ENCODE data around the gene DNAJC7.
"Not testable (repeated sequence)": the region's sequence is repeated elsewhere in the genome, so short reads cannot be mapped to it uniquely, and the experiment has no call there.

The DNAJC7 gene

DNA sequence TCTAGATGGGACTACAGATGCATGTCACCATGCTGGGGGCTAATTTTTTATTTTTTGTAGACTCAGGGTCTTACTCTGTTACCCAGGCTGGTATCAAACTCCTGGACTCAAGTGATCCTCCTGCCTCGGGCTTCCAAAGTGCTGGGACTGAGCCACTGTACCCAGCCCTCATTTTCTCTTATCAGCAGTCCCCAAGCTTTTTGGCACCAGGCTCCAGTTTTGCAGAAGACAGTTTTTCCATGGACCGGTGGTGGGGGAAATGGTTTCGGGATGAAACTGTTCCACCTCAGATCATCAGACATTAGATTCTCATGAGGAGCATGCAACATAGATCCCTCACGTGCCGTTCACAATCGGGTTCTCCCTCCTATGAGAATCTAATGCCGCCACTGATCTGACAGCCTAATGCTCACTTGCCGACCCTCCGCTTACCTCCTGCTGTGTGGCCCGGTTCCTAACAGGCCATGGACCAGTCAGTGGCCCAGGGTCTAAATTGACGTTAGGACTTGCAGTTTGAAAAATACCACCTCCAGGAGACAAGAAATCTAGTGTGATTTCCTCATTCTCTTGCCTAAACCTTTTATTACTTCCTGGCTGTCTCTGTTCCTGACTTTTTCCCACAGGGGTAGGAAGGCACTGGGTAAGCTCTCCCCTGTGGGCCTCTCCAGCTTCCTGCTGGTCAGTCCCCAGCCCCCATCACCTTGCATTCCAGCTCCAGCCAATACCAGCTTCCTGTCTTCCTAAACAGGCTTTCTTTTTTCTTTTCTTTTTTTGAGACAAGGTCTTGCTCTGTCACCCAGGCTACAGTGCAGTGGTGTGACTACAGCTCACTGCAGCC lies 60.0 kb downstream of the DNAJC7 start:
- DNase-seq (ENCODE audit: low read depth, low spot score) = no peak

DNA sequence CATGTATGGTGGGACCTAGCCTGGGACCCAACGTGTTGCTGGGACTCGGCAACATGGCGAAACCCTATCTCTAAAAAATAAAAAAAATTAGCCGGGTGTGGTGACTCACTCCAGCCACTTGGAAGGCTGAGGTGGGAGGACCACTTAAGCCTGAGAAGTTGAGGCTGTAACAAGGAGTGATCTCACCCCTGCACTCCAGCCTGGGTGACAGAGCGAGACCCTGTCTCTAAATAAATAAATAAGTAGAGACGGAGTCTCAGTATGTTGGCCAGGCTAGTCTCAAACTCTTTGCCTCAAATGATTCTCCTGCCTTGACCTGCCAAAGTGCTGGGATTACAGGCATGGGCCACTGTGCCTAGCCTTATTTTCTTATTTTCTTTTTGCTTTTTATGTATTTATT lies 60.7 kb downstream of the DNAJC7 start:
- no peak for DNase-seq (ENCODE audit: low read depth, low spot score)

DNA sequence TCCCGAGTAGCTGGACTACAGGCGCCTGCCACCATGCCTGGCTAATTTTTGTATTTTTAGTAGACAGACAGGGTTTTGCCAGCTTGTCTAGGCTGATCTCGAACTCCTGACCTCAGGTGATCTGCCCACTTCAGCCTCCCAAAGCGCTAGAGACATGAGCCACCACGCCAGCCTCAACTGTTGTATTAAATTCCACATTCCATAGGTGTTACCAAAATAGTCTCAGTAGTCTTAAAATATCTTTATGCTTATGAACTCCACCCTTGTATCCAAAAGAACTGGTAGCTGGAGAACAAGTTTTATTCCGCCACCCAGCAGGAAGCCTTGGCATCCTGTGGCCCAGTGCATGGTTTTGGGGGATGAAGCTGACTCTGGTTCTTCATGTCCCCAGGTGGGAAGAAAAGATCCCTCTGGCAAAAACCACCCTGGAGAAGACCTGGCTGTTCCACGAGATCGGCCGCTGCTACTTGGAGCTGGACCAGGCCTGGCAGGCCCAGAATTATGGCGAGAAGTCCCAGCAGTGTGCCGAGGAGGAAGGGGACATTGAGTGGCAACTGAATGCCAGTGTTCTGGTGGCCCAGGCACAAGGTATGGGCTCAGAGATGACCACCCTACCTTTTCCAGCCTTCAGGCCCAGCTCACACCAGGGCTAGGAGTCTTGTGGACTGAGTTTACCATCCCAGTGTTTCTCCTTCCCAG lies 68.3 kb downstream of the DNAJC7 start:
- DNase-seq (ENCODE audit: low read depth, low spot score) = no peak

DNA sequence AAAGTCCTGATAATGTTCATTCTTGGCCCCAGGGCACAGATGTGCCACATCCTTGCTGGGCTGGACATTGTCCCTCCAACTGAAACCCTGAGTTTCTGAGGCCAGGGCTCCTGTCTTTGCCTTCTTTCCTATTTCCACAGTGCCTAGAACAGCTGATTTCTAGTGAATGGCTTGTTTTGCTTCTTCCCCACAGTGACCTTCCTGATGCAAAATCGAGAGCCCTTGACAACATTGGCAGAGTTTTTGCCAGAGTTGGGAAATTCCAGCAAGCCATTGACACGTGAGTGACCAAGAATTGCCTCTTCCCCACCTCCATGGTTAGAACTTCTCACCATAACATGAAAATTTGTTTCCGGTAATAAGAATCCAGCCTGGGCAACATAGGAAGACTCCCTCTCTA lies 72.3 kb downstream of the DNAJC7 start:
- DNase-seq (ENCODE audit: low read depth, low spot score) = no peak

DNA sequence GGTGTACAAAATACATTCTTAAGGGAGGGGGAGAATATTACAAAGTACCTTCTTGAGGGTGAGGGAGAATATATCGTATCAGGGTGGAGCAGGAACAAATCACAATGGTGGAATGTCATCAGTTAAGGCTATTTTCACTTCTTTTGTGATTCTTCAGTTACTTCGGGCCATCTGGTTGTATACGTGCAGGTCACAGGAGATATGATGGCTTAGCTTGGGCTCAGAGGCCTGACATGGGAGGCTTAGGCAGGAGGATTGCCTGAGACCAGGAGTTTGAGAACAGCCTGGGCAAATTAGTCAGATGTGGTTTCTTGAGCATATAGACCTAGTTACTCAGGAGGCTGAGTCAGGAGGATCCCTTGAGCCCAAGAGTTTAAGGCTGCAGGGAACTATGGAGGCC lies 73.7 kb downstream of the DNAJC7 start:
- DNase-seq (ENCODE audit: low read depth, low spot score) = no peak

DNA sequence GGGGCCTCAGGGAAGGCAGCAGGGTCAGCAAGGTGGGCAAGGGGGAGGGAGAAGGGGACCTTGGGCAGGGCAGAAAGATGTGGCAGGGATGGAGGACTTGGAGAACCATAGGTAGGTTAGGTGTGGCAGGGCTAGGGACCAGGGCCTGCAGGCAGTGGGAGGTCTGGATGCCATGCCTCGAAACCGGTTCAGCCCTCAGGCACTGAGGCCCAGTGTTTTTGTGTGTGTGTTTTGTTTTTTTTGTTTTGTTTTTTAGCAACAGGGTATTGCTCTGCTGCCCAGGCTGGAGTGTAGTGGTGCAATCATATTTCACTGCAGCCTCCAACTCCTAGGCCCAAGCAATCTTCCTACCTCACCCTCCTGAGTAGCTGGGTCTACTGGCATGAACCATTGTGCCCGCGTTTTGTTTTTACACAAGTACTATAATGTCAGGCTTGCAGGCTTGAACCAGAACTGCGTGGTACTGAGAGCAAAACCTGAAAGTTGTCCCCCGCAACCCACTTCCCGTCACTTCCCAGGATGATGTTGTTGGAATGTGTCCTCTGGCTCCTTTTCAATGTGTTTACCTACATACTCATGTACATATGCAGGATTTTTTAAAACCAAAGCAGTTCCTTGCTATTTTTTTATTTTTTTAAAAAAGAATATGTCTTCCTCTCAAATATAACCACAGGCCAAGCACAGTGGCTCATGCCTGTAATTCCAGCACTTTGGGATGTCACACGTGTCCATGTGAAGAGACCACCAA lies 74.4 kb downstream of the DNAJC7 start:
- DNase-seq (ENCODE audit: low read depth, low spot score) = no peak

DNA sequence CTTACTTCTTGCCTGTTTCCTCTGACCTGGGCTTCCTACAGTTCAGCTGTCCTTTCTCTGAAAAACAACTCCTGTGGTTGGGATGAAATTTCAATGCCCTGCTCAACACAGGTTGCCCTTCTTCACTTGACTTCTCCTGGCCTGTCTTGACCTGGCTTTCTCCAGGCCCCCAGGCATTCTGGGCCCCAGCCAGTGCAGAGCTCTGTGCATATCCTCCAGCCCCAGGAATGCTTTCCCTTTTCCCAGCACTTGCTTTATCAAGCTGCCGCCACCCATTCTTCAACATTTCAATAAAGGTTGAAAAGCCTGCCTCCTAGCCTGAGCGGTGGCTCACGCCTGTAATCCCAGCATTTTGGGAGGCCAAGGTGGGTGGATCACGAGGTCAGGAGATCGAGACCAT lies 76.1 kb downstream of the DNAJC7 start:
- DNase-seq (ENCODE audit: low read depth, low spot score) = no peak

DNA sequence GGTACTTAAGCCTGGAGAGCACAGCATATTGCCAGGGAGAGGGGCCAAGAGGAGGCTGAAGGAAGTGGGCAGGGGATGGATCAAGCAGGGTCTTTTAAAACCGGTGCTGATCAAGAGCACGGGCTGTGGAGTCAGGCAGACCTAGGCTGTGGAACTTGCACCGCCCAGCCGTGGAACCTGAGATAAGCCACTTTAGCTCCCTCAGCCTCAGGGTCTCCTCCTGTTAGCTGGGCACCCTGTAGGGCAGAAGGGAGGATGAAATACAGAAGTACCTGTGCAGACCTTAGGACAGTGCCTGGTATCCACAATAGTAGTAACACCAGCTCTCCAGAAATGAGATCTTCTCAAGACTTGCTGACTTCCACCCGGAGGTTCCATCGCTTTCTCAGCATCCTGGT lies 77.5 kb downstream of the DNAJC7 start:
- no peak for DNase-seq (ENCODE audit: low read depth, low spot score)

DNA sequence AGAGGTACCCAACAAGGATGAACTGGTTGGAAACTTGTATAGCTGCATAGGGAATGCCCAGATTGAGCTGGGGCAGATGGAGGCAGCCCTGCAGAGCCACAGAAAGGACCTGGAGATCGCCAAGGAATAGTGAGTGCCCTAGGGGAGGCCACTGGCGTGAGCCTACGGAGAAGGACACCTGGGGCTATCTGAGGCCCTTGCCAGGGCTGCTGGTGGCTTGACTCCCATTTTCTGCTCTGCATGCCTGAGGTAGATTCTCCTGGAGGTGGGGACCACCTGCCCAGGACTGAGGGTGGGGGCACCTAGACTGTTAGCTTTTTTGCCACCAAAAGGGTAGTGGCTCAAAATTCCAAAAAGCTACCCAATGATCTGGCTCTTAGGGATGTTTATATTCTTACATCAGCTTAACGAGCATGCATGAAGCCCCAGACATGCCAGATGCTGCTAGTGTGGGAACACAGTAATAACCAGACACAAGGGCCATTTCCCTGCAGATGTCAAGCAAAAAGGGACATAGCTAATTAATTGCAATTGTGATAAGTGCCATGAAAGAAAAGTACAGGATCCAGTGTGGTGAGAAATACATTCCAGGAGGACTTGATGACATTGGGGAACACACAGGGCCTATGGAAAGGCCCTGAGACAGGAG lies 78.1 kb downstream of the DNAJC7 start:
- no peak for DNase-seq (ENCODE audit: low read depth, low spot score)

DNA sequence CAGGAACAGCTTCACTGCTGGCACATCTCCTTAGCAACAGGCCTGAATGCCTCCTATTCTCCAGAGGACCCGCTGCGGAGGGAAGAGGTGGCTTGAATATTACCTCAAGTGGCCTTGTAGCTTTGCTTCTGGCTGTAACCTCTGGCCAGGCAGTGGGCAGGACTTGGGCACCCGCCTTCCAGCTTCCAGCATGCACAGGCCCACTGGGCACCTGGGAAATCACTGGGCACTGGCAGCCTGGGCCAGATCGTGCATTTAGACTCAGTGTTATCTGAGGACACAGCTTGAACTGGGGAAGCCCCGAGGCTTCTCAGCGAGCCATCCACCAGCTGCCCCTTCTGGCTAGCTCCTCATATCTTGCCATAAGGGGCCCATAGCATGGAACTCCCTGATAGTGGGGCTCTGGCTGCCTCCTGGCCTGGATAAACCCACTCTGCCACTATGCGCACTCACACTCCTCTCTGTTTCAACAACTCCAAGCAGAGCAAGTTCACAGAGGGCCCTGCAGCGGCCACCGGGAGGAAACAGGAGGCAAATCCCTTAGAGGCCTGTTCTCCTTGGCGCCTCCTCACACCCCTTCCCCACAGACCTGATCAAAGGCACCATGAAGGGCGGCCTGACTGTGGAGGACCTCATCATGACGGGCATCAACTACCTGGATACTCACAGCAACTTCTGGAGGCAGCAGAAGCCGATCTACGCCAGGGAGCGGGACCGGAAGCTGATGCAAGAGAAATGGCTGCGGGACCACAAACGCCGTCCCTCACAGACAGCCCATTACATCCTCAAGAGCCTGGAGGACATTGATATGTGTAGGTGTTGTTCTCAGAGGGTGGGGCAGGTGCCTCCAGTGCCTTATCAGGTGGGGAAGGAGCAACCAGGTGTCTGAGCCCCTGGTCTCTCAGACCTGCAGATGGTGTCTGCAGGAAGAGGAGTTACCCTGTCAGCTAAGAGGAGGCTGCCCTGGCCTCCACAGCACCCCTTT lies 79.0 kb downstream of the DNAJC7 start:
- no peak for DNase-seq (ENCODE audit: low read depth, low spot score)

DNA sequence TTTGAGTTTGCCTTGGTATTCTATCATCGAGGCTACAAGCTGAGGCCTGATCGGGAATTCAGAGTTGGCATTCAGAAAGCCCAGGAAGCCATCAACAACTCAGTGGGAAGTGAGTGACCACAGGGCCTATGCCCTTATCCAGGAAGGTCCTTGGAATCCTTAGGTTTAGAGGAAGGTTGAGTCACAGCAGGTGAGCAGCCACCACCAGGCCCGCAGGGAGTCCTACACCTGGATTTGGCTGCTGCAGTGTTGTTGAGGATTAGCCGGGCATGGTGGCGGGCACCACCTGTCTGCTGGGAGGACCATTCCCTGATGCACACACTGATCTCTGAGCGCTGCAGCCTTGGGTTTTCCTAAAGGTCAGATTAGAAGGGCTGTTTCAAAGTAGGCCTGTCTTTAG lies 81.6 kb downstream of the DNAJC7 start:
- no peak for DNase-seq (ENCODE audit: low read depth, low spot score)

DNA sequence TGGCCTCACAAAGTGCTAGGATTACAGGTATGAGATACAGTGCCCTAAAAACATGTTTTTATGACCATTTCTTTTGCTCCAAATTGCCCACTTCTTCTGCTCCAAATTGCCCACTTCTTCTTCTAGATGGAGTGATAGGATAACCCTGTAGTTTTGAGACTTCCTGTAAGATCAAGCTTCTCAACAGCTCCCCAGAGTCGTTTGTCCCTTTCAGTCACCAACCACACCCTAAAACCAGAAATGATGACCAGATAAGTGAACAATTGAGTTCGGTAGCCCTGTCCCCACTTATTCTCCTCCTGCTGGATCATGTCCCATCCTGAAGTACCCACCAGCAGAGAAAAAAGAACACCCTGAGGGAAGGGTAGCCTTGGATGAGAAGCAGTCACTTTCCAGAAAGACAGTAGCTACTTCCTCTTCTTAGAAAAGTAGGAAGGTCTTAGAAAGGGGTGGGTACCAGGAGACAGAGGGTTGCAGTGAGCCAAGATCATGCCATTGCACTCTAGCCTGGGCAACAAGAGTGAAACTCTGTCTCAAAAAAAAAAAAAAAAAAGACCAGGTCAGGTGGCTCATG lies 84.3 kb downstream of the DNAJC7 start:
- no peak for DNase-seq (ENCODE audit: low read depth, low spot score)

DNA sequence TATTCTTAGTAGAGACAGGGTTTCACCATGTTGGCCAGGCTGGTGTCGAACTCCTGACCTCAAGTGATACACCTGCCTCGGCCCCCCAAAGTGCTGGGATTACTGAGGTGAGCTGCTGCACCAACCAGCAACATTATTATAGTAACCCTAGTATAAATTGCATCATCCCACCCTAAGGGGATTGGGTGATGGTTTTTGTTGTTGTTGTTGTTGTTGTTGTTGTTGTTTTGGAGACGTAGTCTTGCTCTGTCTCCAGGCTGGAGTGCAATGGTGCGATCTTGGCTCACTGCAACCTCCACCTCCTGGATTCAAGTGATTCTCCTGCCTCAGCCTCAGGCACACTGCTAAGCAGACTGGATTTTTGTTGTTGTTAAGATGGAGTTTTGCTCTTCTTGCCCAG lies 85.5 kb downstream of the DNAJC7 start:
- not testable (repeated sequence) for DNase-seq (ENCODE audit: low read depth, low spot score)

DNA sequence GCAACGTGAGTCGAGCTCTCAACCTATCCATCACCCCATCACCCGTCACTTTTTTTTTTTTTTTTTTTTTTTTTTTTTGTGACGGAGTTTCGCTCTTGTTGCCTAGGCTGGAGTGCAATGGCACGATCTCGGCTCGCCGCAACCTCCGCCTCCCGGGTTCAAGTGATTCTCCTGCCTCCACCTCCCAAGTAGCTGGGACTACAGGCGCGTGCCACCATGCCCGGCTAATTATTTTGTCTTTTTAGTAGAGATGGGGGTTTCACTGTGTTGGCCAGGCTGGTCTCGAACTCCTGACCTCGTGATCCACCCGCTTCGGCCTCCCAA lies 86.4 kb downstream of the DNAJC7 start:
- not testable (repeated sequence) for DNase-seq (ENCODE audit: low read depth, low spot score)

DNA sequence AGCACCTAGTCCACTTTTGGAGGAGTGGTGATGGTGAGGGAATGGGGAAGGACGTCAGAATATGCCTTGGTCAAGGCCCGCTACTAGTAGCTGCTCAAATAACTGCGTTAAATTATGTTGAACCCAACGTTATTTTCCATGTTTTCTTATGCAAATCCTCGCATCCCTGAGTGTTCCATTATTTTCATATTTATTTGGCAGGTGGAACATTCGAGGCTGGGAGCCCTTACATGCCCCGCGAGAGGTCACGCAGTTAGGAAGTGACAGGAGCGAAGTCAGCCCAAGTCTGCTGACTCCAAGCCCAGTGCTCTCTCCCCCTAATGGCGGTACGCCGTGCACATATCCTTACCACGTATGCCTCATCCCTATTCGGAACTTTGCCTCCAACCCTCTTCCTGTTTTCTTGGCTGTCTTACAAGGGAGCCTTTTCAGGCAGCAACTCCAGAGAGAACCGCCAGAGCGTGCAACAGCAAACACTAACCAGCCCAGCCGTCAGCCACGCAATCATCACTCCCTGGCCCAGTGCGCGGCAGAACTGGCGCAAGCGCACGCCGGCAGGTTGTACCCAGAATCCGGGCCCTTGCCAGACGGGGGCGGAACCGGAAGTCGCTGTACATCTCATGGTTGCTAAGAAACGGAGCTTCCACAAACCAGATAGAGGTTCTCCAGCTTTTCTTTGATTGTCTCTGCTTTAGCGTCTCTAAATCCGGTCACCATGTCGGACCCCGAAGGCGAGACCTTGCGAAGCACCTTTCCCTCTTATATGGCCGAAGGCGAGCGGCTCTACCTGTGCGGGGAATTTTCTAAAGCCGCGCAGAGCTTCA lies 87.0 kb downstream of the DNAJC7 start, which contains the start of gene ODAD4:
ODAD4 (plus strand) TSS at position 609 of the 824 bp plus-strand sequence; CDS start at position 716, 107 bp downstream.
- DNase-seq (ENCODE audit: low read depth, low spot score) = peak; percentile 90

DNA sequence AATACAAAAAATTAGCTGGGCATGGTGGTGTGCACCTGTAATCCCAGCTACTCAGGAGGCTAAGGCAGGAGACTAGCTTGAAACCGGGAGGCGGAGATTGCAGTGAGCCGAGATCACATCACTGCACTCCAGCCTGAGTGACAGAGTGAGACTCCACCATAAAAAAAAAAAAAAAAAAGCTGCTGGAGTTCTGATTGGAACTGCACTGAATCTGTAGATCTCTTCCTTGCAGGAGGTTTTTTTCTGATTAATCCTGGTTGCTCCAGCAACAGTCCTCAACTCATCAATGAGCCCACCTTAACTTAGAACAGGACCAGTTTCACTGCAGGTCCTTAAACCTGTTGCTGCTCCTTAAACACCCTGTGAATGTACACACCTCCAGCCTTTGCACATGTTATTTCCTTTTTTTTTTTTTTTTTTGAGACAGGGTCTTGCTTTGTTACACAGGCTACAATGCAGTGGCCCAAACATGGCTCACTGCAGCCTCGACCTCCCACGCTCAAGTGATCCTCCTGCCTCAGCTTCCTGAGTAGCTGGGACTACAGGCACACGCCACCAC lies 88.5 kb downstream of the DNAJC7 start:
- DNase-seq (ENCODE audit: low read depth, low spot score) = no peak

All from activated CD4-positive, CD25-positive, alpha-beta regulatory T cell treated with anti-CD3 and anti-CD28 coated beads, Interleukin-2, amount 50 U/mL, for 16 hours (primary cell).